ENCODE data around the gene ZNF888.
A peak's percentile ranks its signal among the peaks of the same experiment; 100 is the strongest.
"Not testable (repeated sequence)": the region's sequence is repeated elsewhere in the genome, so short reads cannot be mapped to it uniquely, and the experiment has no call there.

The ZNF888 gene

DNA sequence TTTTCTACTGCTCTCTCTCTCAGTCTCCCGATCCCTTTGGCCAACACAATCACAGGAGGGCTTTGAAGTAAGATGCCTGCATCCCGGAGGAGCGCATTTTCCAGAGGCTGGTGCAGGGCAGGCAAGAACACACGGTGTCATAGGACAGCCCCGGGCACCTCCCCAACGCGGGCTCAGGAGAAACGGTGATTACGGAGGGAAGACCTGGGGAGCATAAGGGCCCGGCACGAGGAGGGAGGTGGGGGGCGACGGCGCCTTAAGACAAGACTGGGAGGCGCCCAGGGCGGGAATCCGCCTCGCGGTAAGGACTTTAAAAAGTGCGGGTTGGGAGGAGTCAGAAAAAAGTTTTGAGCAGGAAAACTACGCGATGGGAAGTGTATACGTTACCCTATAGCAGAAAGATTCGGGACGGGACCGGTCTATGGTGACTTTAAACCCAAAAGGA, 18.7 kb upstream of the ZNF888 start:
- peak; percentile 10 for DNase-seq (ENCODE audit: low spot score)

GRCh38 chr19:52941523-52941922, 18.3 kb upstream of the ZNF888 start:
- not testable (repeated sequence) for DNase-seq (ENCODE audit: low spot score)

- DNase-seq (ENCODE audit: low spot score) = not testable (repeated sequence)
Observed at GRCh38 chr19:52940905-52941304, 17.7 kb upstream of the ZNF888 start.

DNA sequence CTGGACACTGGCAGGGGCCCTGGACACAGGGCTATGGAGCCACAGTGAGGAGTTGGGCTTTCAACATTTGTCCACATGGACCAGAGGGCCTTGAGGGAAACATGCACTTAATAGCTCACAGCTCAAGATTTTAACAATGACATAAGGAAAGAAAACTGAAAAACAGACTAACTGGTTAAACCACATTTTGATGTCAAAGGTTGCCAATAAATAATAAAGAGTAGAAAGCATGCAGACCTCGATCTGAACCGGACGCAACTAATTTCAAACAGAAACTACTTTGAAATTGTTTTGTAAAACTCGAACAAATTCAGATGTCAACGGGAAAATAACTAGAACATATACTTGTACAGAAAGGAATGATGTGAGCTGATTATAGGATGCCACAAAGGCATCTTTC, 15.5 kb upstream of the ZNF888 start:
- DNase-seq (ENCODE audit: low spot score) = no peak

DNA sequence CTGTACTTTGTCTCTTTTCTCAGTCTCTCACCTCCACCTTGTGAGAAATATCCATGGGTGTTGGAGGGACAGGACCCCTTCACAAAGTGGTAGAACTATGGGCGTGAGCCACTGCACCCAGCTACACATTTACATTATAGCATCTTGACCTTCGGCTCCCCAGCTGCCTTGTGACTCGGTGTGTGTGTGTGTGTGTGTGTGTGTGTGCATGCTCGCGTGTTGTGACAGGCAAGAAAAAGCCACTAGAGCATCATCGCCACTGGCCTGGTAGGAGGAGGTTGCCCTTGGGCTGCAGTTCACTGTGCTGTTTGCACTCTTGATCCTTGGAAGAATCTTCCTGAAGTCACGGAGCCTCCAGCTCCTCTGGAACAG, 13.7 kb upstream of the ZNF888 start:
- DNase-seq (ENCODE audit: low spot score) = no peak

GRCh38 chr19:52936151-52936953, 13.1 kb upstream of the ZNF888 start:
- DNase-seq (ENCODE audit: low spot score) = no peak

- DNase-seq (ENCODE audit: low spot score) = no peak
Observed at GRCh38 chr19:52935434-52935833, 12.2 kb upstream of the ZNF888 start.

- DNase-seq (ENCODE audit: low spot score) = not testable (repeated sequence)
Observed at GRCh38 chr19:52924641-52925040, 1.4 kb upstream of the ZNF888 start.

GRCh38 chr19:52923778-52924593, 758 bp upstream of the ZNF888 start:
- DNase-seq (ENCODE audit: low spot score) = no peak

DNA sequence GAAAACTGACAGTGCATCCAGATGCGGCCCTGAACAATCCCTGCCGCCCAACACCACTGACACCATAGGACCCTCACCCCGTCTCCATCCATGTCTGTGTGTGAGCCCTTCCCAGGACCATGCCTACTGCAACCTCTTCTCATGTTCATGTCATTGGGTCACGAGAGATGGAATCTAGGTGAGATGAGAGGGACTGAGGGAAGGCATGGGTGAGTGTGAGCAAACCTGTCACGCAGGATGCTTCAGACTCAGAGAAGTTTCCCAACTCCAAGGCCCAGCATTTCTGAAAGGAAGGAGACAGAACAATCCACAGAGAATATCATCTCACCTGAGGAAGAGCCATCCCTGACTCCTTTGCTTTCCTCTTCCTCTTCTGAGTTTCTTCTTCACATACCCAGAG, 5.7 kb downstream of the ZNF888 start:
- DNase-seq (ENCODE audit: low spot score) = no peak

DNA sequence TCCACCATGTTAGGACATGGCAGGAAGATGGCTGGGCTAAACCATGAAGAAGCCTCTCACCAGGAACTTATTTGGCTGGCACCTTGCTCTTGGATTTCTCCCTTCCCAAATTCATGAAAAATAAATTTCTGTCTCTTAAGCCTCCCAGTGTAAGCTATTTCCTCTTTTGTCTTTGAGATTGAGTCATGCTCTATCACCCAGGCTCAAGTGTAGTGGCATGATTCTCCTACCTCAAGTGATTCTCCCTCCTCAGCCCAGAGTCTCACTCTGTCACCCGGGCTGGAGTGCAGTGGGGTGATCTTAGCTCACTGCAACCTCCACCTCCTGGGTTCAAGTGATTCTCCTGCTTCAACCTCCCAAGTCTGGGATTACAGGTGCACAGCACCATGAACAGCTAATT, 12.6 kb downstream of the ZNF888 start:
- no peak for DNase-seq (ENCODE audit: low spot score)

DNA sequence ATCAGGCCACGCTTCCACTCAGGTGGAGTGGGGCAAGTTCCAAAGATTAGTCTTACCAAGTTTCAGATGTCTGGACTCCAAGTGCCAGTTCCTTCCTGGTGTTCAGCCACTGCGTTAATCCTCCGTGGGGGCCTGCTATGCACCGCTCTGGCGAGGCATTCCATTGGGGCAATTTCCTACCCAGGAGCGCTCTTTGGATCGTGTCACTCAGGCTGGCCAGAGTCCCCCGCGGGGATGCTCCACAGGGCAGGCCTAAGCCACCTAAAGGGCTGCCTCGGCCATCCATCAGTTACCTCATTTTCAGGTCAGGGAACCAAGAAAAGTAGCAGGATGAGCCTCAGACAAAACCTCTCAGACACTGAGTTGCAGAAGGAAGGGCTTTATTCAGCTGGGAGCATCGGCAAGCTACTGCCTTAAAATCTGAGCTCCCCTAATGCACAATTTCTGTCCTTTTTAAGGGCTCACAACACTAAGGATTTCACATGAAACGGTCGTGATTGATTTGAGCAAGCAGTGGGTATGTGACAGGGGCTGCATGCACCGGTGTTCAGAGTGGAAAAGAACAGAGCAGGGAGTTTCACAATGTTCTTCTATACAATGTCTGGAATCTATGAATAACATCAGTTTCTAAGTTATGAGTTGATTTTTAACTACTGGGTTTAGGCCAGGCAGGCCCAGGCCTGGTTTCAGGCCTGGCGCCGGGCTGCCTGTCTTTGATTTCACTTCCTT, 19.0 kb downstream of the ZNF888 start:
- DNase-seq (ENCODE audit: low spot score) = not testable (repeated sequence)

- DNase-seq (ENCODE audit: low spot score) = no peak
Observed at GRCh38 chr19:52901842-52902241, 21.4 kb downstream of the ZNF888 start.

DNA sequence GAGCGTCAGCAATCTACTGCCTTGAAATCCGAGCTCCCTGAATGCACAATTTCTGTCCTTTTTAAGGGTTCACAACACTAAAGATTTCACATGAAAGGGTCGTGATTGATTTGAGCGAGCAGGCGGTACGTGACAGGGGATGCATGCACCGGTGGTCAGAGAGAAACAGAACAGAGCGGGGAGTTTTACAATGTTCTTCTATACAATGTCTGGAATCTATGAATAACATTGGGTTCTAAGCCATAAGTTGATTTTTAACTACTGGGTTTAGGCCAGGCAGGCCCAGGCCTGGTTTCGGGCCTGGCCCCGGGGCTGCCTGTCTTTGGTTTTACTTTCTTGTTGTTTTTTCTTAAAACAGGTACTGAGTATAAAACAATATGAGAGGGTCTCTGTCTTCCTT, 24.6 kb downstream of the ZNF888 start:
- not testable (repeated sequence) for DNase-seq (ENCODE audit: low spot score)

DNA sequence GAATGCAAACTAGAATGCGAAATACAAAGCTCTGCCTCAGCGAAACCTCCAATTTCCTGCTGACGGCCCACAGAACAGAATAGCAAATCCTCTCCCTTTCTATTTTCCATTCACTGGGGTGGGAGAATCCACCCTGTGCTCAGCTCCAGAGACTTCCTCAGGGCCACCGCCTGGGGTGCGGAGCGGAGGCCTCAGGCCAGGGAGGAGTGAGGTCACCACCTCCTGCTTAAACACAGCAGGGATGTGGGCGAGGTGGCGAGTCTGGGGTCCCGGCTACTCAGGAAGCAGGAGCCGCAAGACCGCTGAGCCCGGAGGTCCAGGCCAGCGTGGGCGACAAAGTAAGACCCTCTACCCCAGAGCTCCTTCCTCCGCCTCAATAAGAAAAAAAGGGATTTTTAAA, 25.1 kb downstream of the ZNF888 start:
- DNase-seq (ENCODE audit: low spot score) = peak; percentile 2

GRCh38 chr19:52897138-52897935, 25.9 kb downstream of the ZNF888 start, which contains the start of gene ZNF320:
Gene ZNF320, minus strand, starts transcription at chr19:52897635. Its CDS starts 7,380 bp downstream, at chr19:52890255.
- DNase-seq (ENCODE audit: low spot score) = peak; percentile 98

- DNase-seq (ENCODE audit: low spot score) = peak; percentile 20
Observed at GRCh38 chr19:52896431-52897137, 26.6 kb downstream of the ZNF888 start.

DNA sequence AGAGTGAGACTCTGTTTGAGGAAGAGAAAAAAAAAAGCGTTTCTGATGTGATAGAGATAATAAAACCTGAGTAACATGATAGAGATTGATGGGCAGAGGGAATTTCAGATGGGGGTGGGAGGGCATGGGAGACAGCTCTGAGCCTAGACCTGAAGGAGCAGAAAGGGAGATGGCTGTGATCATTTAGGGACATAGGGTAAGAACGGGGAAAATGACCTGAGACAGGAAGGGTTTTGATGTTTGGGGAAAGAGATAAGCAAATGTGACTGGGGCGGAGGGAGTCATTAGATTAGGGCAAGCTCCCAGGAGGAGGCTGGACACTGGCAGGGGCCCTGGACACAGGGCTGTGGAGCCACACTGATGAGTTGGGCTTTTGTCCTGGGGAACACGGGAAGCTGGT, 31.9 kb downstream of the ZNF888 start:
- no peak for DNase-seq (ENCODE audit: low spot score)

DNA sequence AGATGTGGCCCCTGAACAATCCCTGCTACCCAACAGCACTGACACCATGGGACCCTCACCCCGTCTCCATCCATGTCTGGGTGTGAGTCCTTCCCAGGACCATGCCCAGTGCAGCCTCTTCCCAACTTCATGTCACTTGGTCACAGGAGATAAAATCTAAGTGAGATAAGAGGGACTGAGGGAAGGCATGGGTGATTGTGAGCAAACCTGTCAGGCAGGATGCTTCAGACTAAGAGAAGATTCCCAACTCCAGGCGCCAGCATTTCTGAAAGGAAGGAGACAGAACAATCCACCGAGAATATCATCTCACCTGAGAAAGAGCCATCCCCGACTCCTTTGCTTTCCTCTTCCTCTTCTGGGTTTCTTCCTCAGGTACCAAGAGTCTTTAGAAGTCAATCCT, 33.3 kb downstream of the ZNF888 start:
- no peak for DNase-seq (ENCODE audit: low spot score)

DNA sequence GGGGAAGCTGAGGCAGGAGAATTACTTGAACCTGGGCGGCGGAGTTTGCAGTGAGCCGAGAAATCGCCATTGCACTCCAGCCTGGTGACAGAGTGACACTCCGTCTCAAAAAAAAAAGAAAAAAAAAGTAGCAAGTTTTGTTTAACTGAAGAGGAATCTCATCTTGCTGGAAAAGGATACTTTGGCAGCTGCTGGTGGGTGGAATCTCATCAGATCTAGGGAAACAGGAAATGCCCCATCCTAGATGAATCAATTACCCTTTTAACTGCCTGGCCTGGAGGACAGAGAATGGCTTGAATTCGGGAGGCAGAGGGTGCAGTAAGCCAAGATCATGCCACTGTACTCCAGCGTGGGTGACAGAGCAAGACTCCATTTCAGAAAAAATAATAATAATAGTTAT, 34.2 kb downstream of the ZNF888 start:
- DNase-seq (ENCODE audit: low spot score) = no peak

- DNase-seq (ENCODE audit: low spot score) = no peak
Observed at GRCh38 chr19:52880895-52881389, 42.3 kb downstream of the ZNF888 start.
